Measurements from ENCODE around the gene RPL21. TPM values are rescaled to one million over a fixed set of nuclear protein-coding genes. Genes with fewer than 3 reads are reported as not detected.

RPL21 gene
- total and polyA plus RNA-seq, 2 donors (not counting 1 experiment from before 2014, with no cell fraction given): 1,937 to 2,245 TPM

- ATAC-seq (ENCODE audit: low read depth) (no peak), DNase-seq (no peak)
- Histone ChIP-seq H3K4me3 (ENCODE audit: control extremely low read depth in 1 of 5, extremely low read depth in 1 of 5, insufficient read depth in 1 of 5, low read depth in 2 of 5, low read length in 4 of 5) (no peak overlapping the region), H3K4me1 (ENCODE audit: control insufficient read depth in 2 of 2, insufficient read depth in 2 of 2, low read length in 2 of 2) (peaks cover 0 to 15% of the 10 kb centered on the region in 2 donors), H3K79me2 (ENCODE audit: control insufficient read depth, insufficient read depth, low read length) (peaks cover 13% of the 10 kb centered on the region), H3K9me3 (ENCODE audit: control extremely low read depth in 1 of 3, control insufficient read depth in 2 of 3, insufficient read depth in 1 of 3, low read length in 2 of 3) (no peaks in the 10 kb centered on the region), H3K4me2 (replicated peaks; ENCODE audit: low read depth, low read length, poor library complexity, severe bottlenecking) (no peak overlapping the region), H3K27me3 (replicated peaks in 1 of 4; ENCODE audit: control extremely low read depth in 1 of 4, control insufficient read depth in 3 of 4, insufficient read depth in 4 of 4, low read length in 3 of 4) (no peaks in the 10 kb centered on the region), H4K20me1 (ENCODE audit: control insufficient read depth, insufficient read depth, low read length, poor library complexity, severe bottlenecking) (no peaks in the 10 kb centered on the region), H2AFZ (ENCODE audit: insufficient read depth, low read depth, low read length, poor library complexity, severe bottlenecking) (no peak overlapping the region), H3K36me3 (replicated peaks in 1 of 2; ENCODE audit: control extremely low read depth in 1 of 2, control insufficient read depth in 1 of 2, extremely low read depth in 1 of 2, insufficient read depth in 2 of 2, low read length in 1 of 2) (peaks cover 0 to 3% of the 10 kb centered on the region in 2 experiments), H3K9ac (ENCODE audit: low read length) (no peak overlapping the region), H3K27ac (ENCODE audit: low read length in 2 of 2) (no peak overlapping the region)
- WGBS (ENCODE audit: insufficient coverage): 95% methylated on average over 7 of the region's 7 CpGs
- Mint-ChIP-seq H3K4me1 (peaks cover 17% of the 10 kb centered on the region), H3K27me3 (no peaks in the 10 kb centered on the region), H3K27ac (no peak overlapping the region), H3K9me3 (ENCODE audit: insufficient read depth) (no peaks in the 10 kb centered on the region), H3K4me3 (no peak overlapping the region)
- intact Hi-C loops (cut with micrococcal nuclease): no loop called here
- POLR2A ChIA-PET: no interaction called here
- CTCF ChIA-PET: no interaction called here
- TF ChIP-seq CTCF (IDR thresholded peaks at IDR 0.05): no peak
- TF ChIP-seq EZH2 (IDR thresholded peaks at IDR 0.05; ENCODE audit: borderline replicate concordance, insufficient read depth, low read depth, low read length, poor library complexity, severe bottlenecking): no peak
These were observed 5.7 kb upstream of the RPL21 start for GRCh38 chr13:27245610-27246009.

GRCh38 chr13:27250833-27251165 lies 559 bp upstream of the RPL21 start:
- Mint-ChIP-seq H3K27ac (peak overlapping the region; percentile 100), H3K27me3 (no peaks in the 10 kb centered on the region), H3K4me3 (peak overlapping the region; percentile 95), H3K4me1 (peaks cover 48% of the 10 kb centered on the region), H3K9me3 (ENCODE audit: insufficient read depth) (no peaks in the 10 kb centered on the region)
- Histone ChIP-seq H3K79me2 (ENCODE audit: control insufficient read depth, insufficient read depth, low read length) (peaks cover 60% of the 10 kb centered on the region), H3K36me3 (replicated peaks in 1 of 2; ENCODE audit: control extremely low read depth in 1 of 2, control insufficient read depth in 1 of 2, extremely low read depth in 1 of 2, insufficient read depth in 2 of 2, low read length in 1 of 2) (peaks cover 0 to 16% of the 10 kb centered on the region in 2 experiments), H3K27me3 (replicated peaks in 1 of 4; ENCODE audit: control extremely low read depth in 1 of 4, control insufficient read depth in 3 of 4, insufficient read depth in 4 of 4, low read length in 3 of 4) (no peaks in the 10 kb centered on the region), H4K20me1 (ENCODE audit: control insufficient read depth, insufficient read depth, low read length, poor library complexity, severe bottlenecking) (no peaks in the 10 kb centered on the region), H3K27ac (ENCODE audit: low read length in 2 of 2) (peak overlapping the region; percentile 93 to 96), H3K4me2 (replicated peaks; ENCODE audit: low read depth, low read length, poor library complexity, severe bottlenecking) (peak overlapping the region; percentile 73), H3K9ac (ENCODE audit: low read length) (peak overlapping the region; percentile 91), H3K4me3 (ENCODE audit: control extremely low read depth in 1 of 5, extremely low read depth in 1 of 5, insufficient read depth in 1 of 5, low read depth in 2 of 5, low read length in 4 of 5) (peak overlapping the region; percentile 85 to 100 (median 95)), H3K4me1 (ENCODE audit: control insufficient read depth in 2 of 2, insufficient read depth in 2 of 2, low read length in 2 of 2) (peaks cover 16 to 30% of the 10 kb centered on the region in 2 donors), H2AFZ (ENCODE audit: insufficient read depth, low read depth, low read length, poor library complexity, severe bottlenecking) (peak overlapping the region; percentile 75), H3K9me3 (ENCODE audit: control extremely low read depth in 1 of 3, control insufficient read depth in 2 of 3, insufficient read depth in 1 of 3, low read length in 2 of 3) (no peaks in the 10 kb centered on the region)
- WGBS (ENCODE audit: insufficient coverage): 0% methylated on average over 2 of the region's 9 CpGs
- intact Hi-C loops (cut with micrococcal nuclease): loop anchor here (1.0 to 5.0 kb wide), 10 partner anchors 10 to 1963 kb away; partner anchors contain the start of genes GTF3A, LNX2, MTMR6 and NUP58
- ATAC-seq (ENCODE audit: low read depth) (no peak), DNase-seq (no peak)
- POLR2A ChIA-PET: interaction anchor here (0.7 to 1.2 kb wide), 7 partner anchors 9 to 465 kb away, joined by 3 to 5 read pairs (median 3); no protein-coding TSS in a partner anchor
- TF ChIP-seq CTCF (IDR thresholded peaks at IDR 0.05): no peak
- TF ChIP-seq EZH2 (IDR thresholded peaks at IDR 0.05; ENCODE audit: borderline replicate concordance, insufficient read depth, low read depth, low read length, poor library complexity, severe bottlenecking): no peak
- CTCF ChIA-PET: interaction anchor here (1.0 to 1.1 kb wide), 3 partner anchors 20 to 265 kb away, joined by 3 to 4 read pairs (median 4); partner anchors contain the start of gene RASL11A
